NCI-H524 (cell line): ENCODE data around the gene FNDC11.
A peak's percentile ranks its signal among the peaks of the same experiment; 100 is the strongest.

ENCODE experiments used
- DNase-seq, 2 experiments: peaks; one replicate each; lab custom pipeline; 2025; lab: John Stamatoyannopoulos, UW

The FNDC11 gene

GRCh38 chr20:63540417-63541186, 13.4 kb upstream of the FNDC11 start:
- DNase-seq: peak; percentile 32 to 52

- no peak for DNase-seq
Observed at GRCh38 chr20:63541371-63541770, 12.6 kb upstream of the FNDC11 start.

- DNase-seq: no peak
Observed at GRCh38 chr20:63542031-63542559, 11.9 kb upstream of the FNDC11 start.

GRCh38 chr20:63542696-63543095, 11.3 kb upstream of the FNDC11 start:
- no peak for DNase-seq

GRCh38 chr20:63543131-63543530, 10.8 kb upstream of the FNDC11 start:
- no peak for DNase-seq

GRCh38 chr20:63543733-63544132, 10.2 kb upstream of the FNDC11 start:
- no peak for DNase-seq

GRCh38 chr20:63544241-63544957, 9.6 kb upstream of the FNDC11 start:
- DNase-seq: no peak

GRCh38 chr20:63544958-63545516, 8.9 kb upstream of the FNDC11 start:
- no peak for DNase-seq

- no peak for DNase-seq
Observed at GRCh38 chr20:63545814-63546213, 8.1 kb upstream of the FNDC11 start.

GRCh38 chr20:63546256-63546955, 7.6 kb upstream of the FNDC11 start:
- DNase-seq: no peak

GRCh38 chr20:63546956-63547724, 6.8 kb upstream of the FNDC11 start:
- no peak for DNase-seq

- DNase-seq: no peak
Observed at GRCh38 chr20:63547725-63548480, 6.1 kb upstream of the FNDC11 start, which contains the start of gene SRMS. TSS of gene SRMS (minus strand) at chr20:63547749. CDS start at chr20:63547463, 286 bp downstream.

GRCh38 chr20:63548542-63548941, 5.4 kb upstream of the FNDC11 start:
- no peak for DNase-seq

GRCh38 chr20:63549019-63549418, 4.9 kb upstream of the FNDC11 start:
- no peak for DNase-seq

GRCh38 chr20:63549679-63550282, 4.2 kb upstream of the FNDC11 start:
- DNase-seq: no peak

GRCh38 chr20:63551068-63551467, 2.9 kb upstream of the FNDC11 start:
- DNase-seq: no peak

- DNase-seq: no peak
Observed at GRCh38 chr20:63552481-63553249, 1.3 kb upstream of the FNDC11 start.

GRCh38 chr20:63553251-63553932, 567 bp upstream of the FNDC11 start:
- DNase-seq: no peak
